ENCODE results near the gene CRKL. TPM values are rescaled to one million over a fixed set of nuclear protein-coding genes. Genes with fewer than 3 reads are reported as not detected.

Gene CRKL
- total RNA-seq, 1 experiment from 2014 or later = 82.5 TPM

DNA sequence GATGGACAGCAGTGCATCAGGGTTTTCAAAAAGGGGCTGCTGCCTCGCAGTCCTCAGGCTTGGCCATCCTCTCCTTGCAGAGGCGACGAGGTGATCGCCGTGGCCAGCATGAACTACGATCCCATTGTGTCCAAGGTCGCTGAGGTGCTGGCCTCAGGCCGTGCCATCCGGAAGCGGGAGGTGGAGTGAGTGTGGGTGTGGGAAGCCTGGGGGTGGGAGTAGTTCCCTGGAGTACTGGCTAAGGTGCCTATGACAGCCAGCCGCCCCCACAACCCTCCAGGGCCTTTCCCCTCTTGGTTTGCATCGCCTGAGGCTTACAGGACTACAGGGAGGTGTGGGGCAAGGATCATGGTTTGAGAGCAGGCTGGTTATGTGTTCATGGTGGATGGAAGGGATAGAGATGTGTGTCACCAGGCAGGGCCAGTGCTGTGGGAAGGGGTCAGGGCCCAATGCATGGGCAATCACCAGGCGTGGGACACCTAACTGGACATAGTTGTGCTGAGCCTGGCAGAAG lies 62.8 kb downstream of the CRKL start:
- no peak overlapping the region for H3K4me3 ChIP-seq (ENCODE audit: low read depth, low read length, poor library complexity, severe bottlenecking)
- no peak for TF ChIP-seq EZH2 (IDR thresholded peaks at IDR 0.05; ENCODE audit: borderline replicate concordance, low read depth, low read length, poor library complexity, severe bottlenecking)
- TF ChIP-seq, protein P1, sequence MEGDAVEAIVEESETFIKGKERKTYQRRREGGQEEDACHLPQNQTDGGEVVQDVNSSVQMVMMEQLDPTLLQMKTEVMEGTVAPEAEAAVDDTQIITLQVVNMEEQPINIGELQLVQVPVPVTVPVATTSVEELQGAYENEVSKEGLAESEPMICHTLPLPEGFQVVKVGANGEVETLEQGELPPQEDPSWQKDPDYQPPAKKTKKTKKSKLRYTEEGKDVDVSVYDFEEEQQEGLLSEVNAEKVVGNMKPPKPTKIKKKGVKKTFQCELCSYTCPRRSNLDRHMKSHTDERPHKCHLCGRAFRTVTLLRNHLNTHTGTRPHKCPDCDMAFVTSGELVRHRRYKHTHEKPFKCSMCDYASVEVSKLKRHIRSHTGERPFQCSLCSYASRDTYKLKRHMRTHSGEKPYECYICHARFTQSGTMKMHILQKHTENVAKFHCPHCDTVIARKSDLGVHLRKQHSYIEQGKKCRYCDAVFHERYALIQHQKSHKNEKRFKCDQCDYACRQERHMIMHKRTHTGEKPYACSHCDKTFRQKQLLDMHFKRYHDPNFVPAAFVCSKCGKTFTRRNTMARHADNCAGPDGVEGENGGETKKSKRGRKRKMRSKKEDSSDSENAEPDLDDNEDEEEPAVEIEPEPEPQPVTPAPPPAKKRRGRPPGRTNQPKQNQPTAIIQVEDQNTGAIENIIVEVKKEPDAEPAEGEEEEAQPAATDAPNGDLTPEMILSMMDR (conservative IDR thresholded peaks at IDR 0.05; ENCODE audit: low read depth, low read length) = no peak
- CTCF ChIA-PET = no interaction called here
- H3K36me3 ChIP-seq (ENCODE audit: insufficient read depth, low read length, poor library complexity, severe bottlenecking) = peaks cover 5% of the 10 kb centered on the region
- intact Hi-C loops (cut with micrococcal nuclease; ENCODE audit: unreplicated experiment) = no loop called here
- peaks cover 10% of the 10 kb centered on the region for H3K9me3 ChIP-seq (ENCODE audit: low read depth, low read length, poor library complexity, severe bottlenecking)
- no peak for DNase-seq (ENCODE audit: low spot score)
- no peaks in the 10 kb centered on the region for H3K27me3 ChIP-seq (replicated peaks; ENCODE audit: insufficient read depth, low read depth, low read length, poor library complexity)
- H3K27ac ChIP-seq (ENCODE audit: low read depth, low read length, poor library complexity, severe bottlenecking) = no peak overlapping the region
- no TSS peak for BruUV-seq (replicated peaks)
- POLR2A ChIA-PET (ENCODE audit: low non-redundant PET) = no interaction called here
- H3K4me1 ChIP-seq (ENCODE audit: insufficient read depth, low read length, poor library complexity, severe bottlenecking) = peaks cover 5% of the 10 kb centered on the region

DNA sequence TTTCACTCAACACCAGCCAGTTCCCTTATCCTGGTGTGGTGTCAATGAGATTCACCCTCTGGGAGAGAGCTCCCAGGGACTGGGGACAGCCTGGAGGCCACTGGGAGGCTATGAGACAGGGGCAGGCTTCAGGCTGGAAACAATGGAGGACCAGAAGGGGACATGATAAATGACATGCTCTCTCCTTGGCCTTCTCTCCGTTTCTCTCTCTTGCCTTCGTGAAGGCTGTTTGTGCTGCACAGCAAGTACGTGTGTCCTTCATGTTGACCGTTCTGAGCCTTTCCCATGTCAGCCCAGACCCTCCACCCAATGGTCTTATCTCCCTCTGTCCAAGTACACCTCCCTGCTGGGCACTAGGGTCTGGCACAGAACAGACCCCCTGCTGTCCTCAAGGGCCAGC lies 63.3 kb downstream of the CRKL start:
- intact Hi-C loops (cut with micrococcal nuclease; ENCODE audit: unreplicated experiment) = no loop called here
- ChIA-PET POLR2A (ENCODE audit: low non-redundant PET) (no interaction called here), CTCF (no interaction called here)
- no peak overlapping the region for H3K27ac ChIP-seq (ENCODE audit: low read depth, low read length, poor library complexity, severe bottlenecking)
- no peak overlapping the region for H3K4me3 ChIP-seq (ENCODE audit: low read depth, low read length, poor library complexity, severe bottlenecking)
- peaks cover 6% of the 10 kb centered on the region for H3K36me3 ChIP-seq (ENCODE audit: insufficient read depth, low read length, poor library complexity, severe bottlenecking)
- peaks cover 5% of the 10 kb centered on the region for H3K4me1 ChIP-seq (ENCODE audit: insufficient read depth, low read length, poor library complexity, severe bottlenecking)
- DNase-seq (ENCODE audit: low spot score) = no peak
- BruUV-seq (replicated peaks) = no TSS peak
- no peaks in the 10 kb centered on the region for H3K27me3 ChIP-seq (replicated peaks; ENCODE audit: insufficient read depth, low read depth, low read length, poor library complexity)
- TF ChIP-seq, protein P1 (conservative IDR thresholded peaks at IDR 0.05; ENCODE audit: low read depth, low read length) = no peak
- peaks cover 10% of the 10 kb centered on the region for H3K9me3 ChIP-seq (ENCODE audit: low read depth, low read length, poor library complexity, severe bottlenecking)

DNA sequence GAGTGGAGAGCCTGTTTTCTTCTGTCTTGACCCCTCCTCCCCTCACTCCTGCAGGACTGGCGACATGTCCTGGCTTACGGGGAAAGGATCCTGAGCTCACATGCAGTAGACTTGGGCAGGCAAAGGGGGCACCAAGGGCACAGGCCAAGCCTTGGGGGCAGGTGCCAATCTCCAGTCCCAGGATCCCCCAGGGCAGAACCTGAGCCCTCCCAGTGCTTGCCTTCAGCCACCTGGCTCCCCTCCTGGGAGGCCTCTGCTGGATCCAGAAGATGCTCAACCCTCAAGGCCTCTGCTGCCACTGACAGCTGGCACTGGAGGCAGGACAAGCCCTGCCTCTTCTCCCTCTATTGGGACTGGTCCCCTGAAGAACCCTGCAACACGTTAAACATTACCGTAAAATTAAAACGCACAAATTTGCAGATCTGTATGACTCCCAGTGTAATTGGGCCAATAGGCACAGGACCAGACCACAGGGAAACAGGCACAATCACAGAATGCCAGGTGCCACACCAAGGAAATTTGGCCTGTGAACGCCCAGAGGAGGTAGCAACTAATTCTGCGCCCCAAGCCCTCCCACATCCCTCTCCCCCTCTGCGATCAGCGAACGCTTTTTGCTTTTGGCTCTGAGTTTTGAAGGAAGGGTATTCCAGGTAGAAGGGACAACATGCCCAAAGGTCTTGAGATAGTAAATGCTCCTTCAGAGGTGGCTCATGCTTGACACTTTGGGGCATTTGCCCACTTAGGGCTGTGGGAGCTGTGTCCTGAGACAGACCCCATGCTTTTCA lies 63.9 kb downstream of the CRKL start:
- peaks cover 5% of the 10 kb centered on the region for H3K4me1 ChIP-seq (ENCODE audit: insufficient read depth, low read length, poor library complexity, severe bottlenecking)
- ChIA-PET CTCF (no interaction called here), POLR2A (ENCODE audit: low non-redundant PET) (no interaction called here)
- BruUV-seq (replicated peaks) = TSS peak; percentile 88
- H3K9me3 ChIP-seq (ENCODE audit: low read depth, low read length, poor library complexity, severe bottlenecking) = peaks cover 10% of the 10 kb centered on the region
- H3K27ac ChIP-seq (ENCODE audit: low read depth, low read length, poor library complexity, severe bottlenecking) = peak overlapping the region; percentile 87
- intact Hi-C loops (cut with micrococcal nuclease; ENCODE audit: unreplicated experiment) = no loop called here
- TF ChIP-seq, protein P1 (conservative IDR thresholded peaks at IDR 0.05; ENCODE audit: low read depth, low read length) = no peak
- TF ChIP-seq EZH2 (IDR thresholded peaks at IDR 0.05; ENCODE audit: borderline replicate concordance, low read depth, low read length, poor library complexity, severe bottlenecking) = no peak
- DNase-seq (ENCODE audit: low spot score) = no peak
- H3K4me3 ChIP-seq (ENCODE audit: low read depth, low read length, poor library complexity, severe bottlenecking) = peak overlapping the region; percentile 88
- peaks cover 12% of the 10 kb centered on the region for H3K36me3 ChIP-seq (ENCODE audit: insufficient read depth, low read length, poor library complexity, severe bottlenecking)
- no peaks in the 10 kb centered on the region for H3K27me3 ChIP-seq (replicated peaks; ENCODE audit: insufficient read depth, low read depth, low read length, poor library complexity)

Data from A673 (cell line).